ENCODE measurements around the gene CRIP2. TPM values are rescaled to one million over a fixed set of nuclear protein-coding genes. Genes with fewer than 3 reads are reported as not detected.

Gene CRIP2
- total and polyA plus RNA-seq, 2 of the 8 experiments (the other 6 are each of a cell fraction or from before 2014, with no cell fraction given): 4.2 to 13.5 TPM

GRCh38 chr14:105447651-105448640, 26.7 kb upstream of the CRIP2 start (continued):
- TF ChIP-seq CHD7 (IDR thresholded peaks at IDR 0.05; ENCODE audit: insufficient replicate concordance, low read length) (no peak), BCL11A (IDR thresholded peaks at IDR 0.05; ENCODE audit: low read depth in 2 of 2, low read length in 2 of 2) (no peak), RXRA (IDR thresholded peaks at IDR 0.05; ENCODE audit: insufficient read depth, low read depth, low read length) (no peak), TAF7 (optimal IDR thresholded peaks at IDR 0.05; ENCODE audit: borderline replicate concordance, low read depth, low read length) (no peak), MAX (IDR thresholded peaks at IDR 0.05) (no peak), BRCA1 (IDR thresholded peaks at IDR 0.05; ENCODE audit: low read depth, low read length) (no peak), CHD2 (IDR thresholded peaks at IDR 0.05; ENCODE audit: low read length) (no peak), KDM5A (IDR thresholded peaks at IDR 0.05; ENCODE audit: low read length) (no peak), GABPA (IDR thresholded peaks at IDR 0.05; ENCODE audit: borderline replicate concordance, insufficient read depth, low read length) (no peak)
